HG02981 (cell line): ENCODE measurements around the gene NCOA7.
"Not testable (repeated sequence)": the region's sequence is repeated elsewhere in the genome, so short reads cannot be mapped to it uniquely, and the experiment has no call there.

Experiments
- ATAC-seq: cut with Tn5 transposase; IDR thresholded peaks from one replicate; pipeline ENCODE4 v1.9.1; 2021; ENCODE audit warnings: mild to moderate bottlenecking, moderate library complexity; ENCODE audit not compliant: unreplicated experiment

Gene NCOA7

GRCh38 chr6:125865015-125865414 is 74.3 kb downstream of the NCOA7 start:
- ATAC-seq, result no peak

- ATAC-seq, result no peak
Observed at GRCh38 chr6:125866433-125866832, 75.7 kb downstream of the NCOA7 start.

- no peak for ATAC-seq
Observed at GRCh38 chr6:125867483-125867942, 76.8 kb downstream of the NCOA7 start.

- no peak for ATAC-seq
Observed at GRCh38 chr6:125868252-125868651, 77.5 kb downstream of the NCOA7 start.

- no peak for ATAC-seq
Observed at GRCh38 chr6:125868678-125869395, 78.1 kb downstream of the NCOA7 start.

- no peak for ATAC-seq
Observed at GRCh38 chr6:125869427-125869826, 78.7 kb downstream of the NCOA7 start.

- ATAC-seq, result no peak
Observed at GRCh38 chr6:125871365-125871764, 80.6 kb downstream of the NCOA7 start.

- ATAC-seq, result no peak
Observed at GRCh38 chr6:125872259-125872921, 81.6 kb downstream of the NCOA7 start.

GRCh38 chr6:125882243-125882642 is 91.5 kb downstream of the NCOA7 start:
- no peak for ATAC-seq

- no peak for ATAC-seq
Observed at GRCh38 chr6:125884634-125885371, 94.0 kb downstream of the NCOA7 start.

- ATAC-seq, result no peak
Observed at GRCh38 chr6:125886021-125886420, 95.3 kb downstream of the NCOA7 start.

GRCh38 chr6:125886914-125887313 is 96.2 kb downstream of the NCOA7 start:
- no peak for ATAC-seq

- ATAC-seq, result no peak
Observed at GRCh38 chr6:125887372-125887771, 96.6 kb downstream of the NCOA7 start.

GRCh38 chr6:125888989-125889656 is 98.4 kb downstream of the NCOA7 start:
- ATAC-seq, result no peak

- no peak for ATAC-seq
Observed at GRCh38 chr6:125899726-125900182, 109.0 kb downstream of the NCOA7 start.

- ATAC-seq, result peak; percentile 96
Observed at GRCh38 chr6:125904871-125905270, 114.1 kb downstream of the NCOA7 start.

- ATAC-seq, result no peak
Observed at GRCh38 chr6:125906158-125906998, 115.6 kb downstream of the NCOA7 start.

GRCh38 chr6:125910527-125910926 is 119.8 kb downstream of the NCOA7 start:
- ATAC-seq, result peak; percentile 99

- peak; percentile 2 for ATAC-seq
Observed at GRCh38 chr6:125911051-125911451, 120.3 kb downstream of the NCOA7 start.

GRCh38 chr6:125912430-125912829 is 121.7 kb downstream of the NCOA7 start:
- ATAC-seq, result not testable (repeated sequence)
